ENCODE data around the gene RASL11B. TPM values are rescaled to one million over a fixed set of nuclear protein-coding genes. Genes with fewer than 3 reads are reported as not detected.

RASL11B gene
- total and polyA plus RNA-seq, 10 of the 15 experiments (the other 5 are each of a cell fraction or from before 2014, with no cell fraction given) = 0.06 to 0.45 (median 0.08) TPM; not detected in 5

GRCh38 chr4:52864793-52865192 lies 2.7 kb downstream of the RASL11B start:
- DNase-seq (ENCODE audit: low read depth, low spot score) (no peak), FAIRE-seq (no peak), ATAC-seq (no peak)
- in situ Hi-C loops (cut with MboI) = no loop called here
- SMC1A ChIA-PET (ENCODE audit: uncharacterized antibody, unreplicated experiment) = no interaction called here
- Histone ChIP-seq H3K27ac (ENCODE audit: control insufficient read depth, insufficient read depth) (no peak overlapping the region), H3K9me3 (replicated peaks; ENCODE audit: control insufficient read depth, insufficient read depth, low read length) (no peaks in the 10 kb centered on the region; the same call in 2 of the 3 replicates), H3K4me2 (ENCODE audit: control insufficient read depth, insufficient read depth) (no peak overlapping the region), H3K27me3 (replicated peaks in 1 of 2; ENCODE audit: control insufficient read depth in 2 of 2, insufficient read depth in 2 of 2, low read length in 1 of 2) (peaks cover 0 to 2% of the 10 kb centered on the region in 2 experiments; a peak in 2 of 4 replicates), H3K36me3 (ENCODE audit: control insufficient read depth in 2 of 2, insufficient read depth in 2 of 2, low read length in 1 of 2) (no peaks in the 10 kb centered on the region), H3K4me3 (no peak overlapping the region), H4K20me1 (ENCODE audit: control insufficient read depth, insufficient read depth) (no peaks in the 10 kb centered on the region), H3K79me2 (ENCODE audit: control insufficient read depth, insufficient read depth, low read length) (no peaks in the 10 kb centered on the region), H2AFZ (ENCODE audit: control insufficient read depth, low read depth, low read length) (no peak overlapping the region), H3K4me1 (ENCODE audit: control insufficient read depth, insufficient read depth, low read length) (peaks cover 4% of the 10 kb centered on the region), H3K9ac (ENCODE audit: control insufficient read depth, insufficient read depth, low read length) (no peak overlapping the region)
- CTCF ChIA-PET = interaction anchor here (0.7 to 1.3 kb wide), 4 partner anchors 12 to 277 kb away, joined by 3 to 4 read pairs (median 3); no protein-coding TSS in a partner anchor
- intact Hi-C loops (cut with micrococcal nuclease; ENCODE audit: unreplicated experiment) = loop anchor here (5.0 kb wide), 1 partner anchor 142 kb away; no protein-coding TSS in a partner anchor
- TF ChIP-seq KDM1A (IDR thresholded peaks at IDR 0.05; ENCODE audit: borderline replicate concordance) (no peak), POLR2AphosphoS2 (IDR thresholded peaks at IDR 0.05; ENCODE audit: low read depth, low read length) (no peak)
- RAD21 ChIA-PET (ENCODE audit: unreplicated experiment) = no interaction called here
- no TSS peak for BruUV-seq (replicated peaks)
- 86% methylated on average over 5 of the region's 5 CpGs for WGBS (ENCODE audit: insufficient coverage, insufficient replicate concordance, low lambda C conversion rate, missing lambda C conversion rate)
- POLR2A ChIA-PET = no interaction called here

GRCh38 chr4:52865300-52865699 lies 3.2 kb downstream of the RASL11B start:
- FAIRE-seq = no peak
- RAD21 ChIA-PET (ENCODE audit: unreplicated experiment) = no interaction called here
- H3K9me3 ChIP-seq (replicated peaks; ENCODE audit: control insufficient read depth, insufficient read depth, low read length) = no peaks in the 10 kb centered on the region; the same call in 2 of the 3 replicates
- ATAC-seq = no peak
- 88% methylated on average over 9 of the region's 9 CpGs for WGBS (ENCODE audit: insufficient coverage, insufficient replicate concordance, low lambda C conversion rate, missing lambda C conversion rate)
- H3K79me2 ChIP-seq (ENCODE audit: control insufficient read depth, insufficient read depth, low read length) = no peaks in the 10 kb centered on the region
- H3K9ac ChIP-seq (ENCODE audit: control insufficient read depth, insufficient read depth, low read length) = no peak overlapping the region
- no peak for DNase-seq (ENCODE audit: low read depth, low spot score)
- H3K36me3 ChIP-seq (ENCODE audit: control insufficient read depth in 2 of 2, insufficient read depth in 2 of 2, low read length in 1 of 2) = no peaks in the 10 kb centered on the region
- CTCF ChIA-PET = interaction anchor here (1.3 kb wide), 1 partner anchor 277 kb away, joined by 4 read pairs; no protein-coding TSS in a partner anchor
- H3K4me1 ChIP-seq (ENCODE audit: control insufficient read depth, insufficient read depth, low read length) = peaks cover 4% of the 10 kb centered on the region
- no TSS peak for BruUV-seq (replicated peaks)
- in situ Hi-C loops (cut with MboI) (no loop called here), intact Hi-C loops (cut with micrococcal nuclease; ENCODE audit: unreplicated experiment) (no loop called here)
- POLR2A ChIA-PET = no interaction called here
- H3K4me2 ChIP-seq (ENCODE audit: control insufficient read depth, insufficient read depth) = no peak overlapping the region
- H4K20me1 ChIP-seq (ENCODE audit: control insufficient read depth, insufficient read depth) = no peaks in the 10 kb centered on the region
- no peak overlapping the region for H3K4me3 ChIP-seq
- H2AFZ ChIP-seq (ENCODE audit: control insufficient read depth, low read depth, low read length) = no peak overlapping the region
- no peak overlapping the region for H3K27ac ChIP-seq (ENCODE audit: control insufficient read depth, insufficient read depth)
- SMC1A ChIA-PET (ENCODE audit: uncharacterized antibody, unreplicated experiment) = no interaction called here
- peaks cover 0 to 2% of the 10 kb centered on the region in 2 experiments; a peak in 2 of 4 replicates for H3K27me3 ChIP-seq (replicated peaks in 1 of 2; ENCODE audit: control insufficient read depth in 2 of 2, insufficient read depth in 2 of 2, low read length in 1 of 2)
- TF ChIP-seq MTA3 (IDR thresholded peaks at IDR 0.05; ENCODE audit: borderline replicate concordance, low read length) (no peak), RCOR1 (conservative IDR thresholded peaks at IDR 0.05; ENCODE audit: low read depth, low read length) (no peak), NKRF (conservative IDR thresholded peaks at IDR 0.05) (no peak), ESRRA (IDR thresholded peaks at IDR 0.05; ENCODE audit: low read length) (no peak), CEBPZ (IDR thresholded peaks at IDR 0.05; ENCODE audit: low read depth, low read length) (no peak), ZBTB4 (CRISPR knock-in tag; IDR thresholded peaks at IDR 0.05) (no peak)
